Karpas-422 (cell line): ENCODE data around the gene ENAH. TPM values are rescaled to one million over a fixed set of nuclear protein-coding genes. Genes with fewer than 3 reads are reported as not detected.
A peak's percentile ranks its signal among the peaks of the same experiment; 100 is the strongest.

Experiments
- DNase-seq: peaks from one replicate; pipeline ENCODE4 v3.0.0-alpha.2; 2015
- H2AFZ ChIP-seq: fragments of 200-600 bp; sonication (generic); 2 replicates; pipeline ENCODE4 v1.6.1; 2014; ENCODE audit warnings: antibody characterized with exemption, low read length, mixed read lengths
- H3K27ac ChIP-seq: fragments of 200-600 bp; sonication (generic); 2 replicates; pipeline ENCODE4 v1.5.1; 2014; ENCODE audit warnings: mild to moderate bottlenecking, low read length, moderate library complexity
- H3K27me3 ChIP-seq: fragments of 200-600 bp; sonication (generic); 2 replicates; pipeline ENCODE4 v1.6.1; 2014; ENCODE audit warnings: low read length, mixed read lengths
- H3K36me3 ChIP-seq: fragments of 200-600 bp; sonication (generic); 2 replicates; pipeline ENCODE4 v1.6.1; 2014; ENCODE audit warnings: low read length, mixed read lengths; ENCODE audit not compliant: insufficient read depth
- H3K4me1 ChIP-seq: fragments of 200-600 bp; sonication (generic); 2 replicates; pipeline ENCODE4 v1.6.1; 2014; ENCODE audit warnings: mild to moderate bottlenecking, low read length, mixed read lengths
- H3K4me2 ChIP-seq: fragments of 200-600 bp; sonication (generic); 2 replicates; pipeline ENCODE4 v1.6.1; 2014; ENCODE audit warnings: low read length, low read depth, mild to moderate bottlenecking; ENCODE audit not compliant: poor library complexity, severe bottlenecking
- H3K4me3 ChIP-seq: fragments of 200-600 bp; sonication (generic); 2 replicates; pipeline ENCODE4 v1.5.1; 2014; ENCODE audit warnings: mild to moderate bottlenecking, antibody characterized with exemption, low read length, mixed read lengths
- H3K79me2 ChIP-seq: fragments of 200-600 bp; sonication (generic); 2 replicates; pipeline ENCODE4 v1.6.1; 2014; ENCODE audit warnings: mild to moderate bottlenecking, low read length, mixed read lengths
- H3K9ac ChIP-seq: fragments of 200-600 bp; sonication (generic); 2 replicates; pipeline ENCODE4 v1.6.0; 2014; ENCODE audit warnings: low read length
- H3K9me2 ChIP-seq: fragments of 200-600 bp; sonication (generic), shearing (Covaris generic); replicated peaks from 2 replicates; pipeline ENCODE4 v1.6.0; 2014; ENCODE audit warnings: mild to moderate bottlenecking, low read length, moderate library complexity; ENCODE audit not compliant: insufficient read depth
- H3K9me3 ChIP-seq: fragments of 300-700, 200-600 bp; sonication (generic); 2 replicates; pipeline ENCODE4 v1.6.1; 2014; ENCODE audit warnings: low read length, mixed read lengths
- H4K20me1 ChIP-seq: fragments of 200-600 bp; sonication (generic); 2 replicates; pipeline ENCODE4 v1.6.1; 2014; ENCODE audit warnings: mild to moderate bottlenecking, antibody characterized with exemption, low read length, low read depth; ENCODE audit not compliant: insufficient read depth
- total RNA-seq: library from RNA; depleted of rRNA; stranded (reverse); fragments of >200 nt; shearing (Covaris generic); gene quantifications from 2 replicates; pipeline ENCODE4 v1.2.3, GENCODE V29; 2014; ENCODE audit warnings: low replicate concordance

ENAH gene
- total RNA-seq, 1 experiment from 2014 or later = not detected

DNA sequence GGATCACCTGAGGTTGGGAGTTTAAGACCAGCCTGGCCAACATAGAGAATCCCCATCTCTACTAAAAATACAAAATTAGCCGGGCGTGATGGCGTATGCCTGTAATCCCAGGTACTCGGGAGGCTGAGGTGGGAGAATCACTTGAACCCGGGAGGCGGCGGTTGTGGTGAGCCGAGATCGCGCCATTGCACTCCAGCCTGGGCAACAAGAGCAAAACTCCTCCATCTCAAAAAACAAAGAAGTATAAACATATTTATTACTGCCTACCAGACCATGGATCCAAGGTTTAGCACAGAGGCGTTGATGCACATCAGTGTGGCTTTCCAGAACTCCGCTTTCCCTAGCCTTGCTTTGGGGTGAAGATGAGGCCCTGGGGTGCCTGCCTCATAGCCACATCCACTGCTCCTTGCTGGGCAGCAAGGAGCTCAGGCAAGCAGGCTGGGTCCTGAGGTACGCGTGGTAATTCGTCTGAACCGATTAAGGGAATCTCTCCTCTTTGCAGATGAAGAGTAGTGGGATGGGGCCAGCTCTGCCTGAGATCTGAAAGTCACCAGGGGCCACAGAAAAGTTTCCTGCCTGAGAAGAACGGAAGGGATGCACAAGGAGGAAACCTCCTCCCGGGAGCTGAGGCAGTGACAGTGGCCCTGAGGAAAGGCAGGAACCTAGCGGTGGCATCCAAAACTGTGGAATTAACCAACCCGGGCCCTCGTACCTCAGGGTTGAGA, 172.8 kb downstream of the ENAH start:
- H4K20me1 ChIP-seq = no peaks in the 10 kb centered on the region
- H3K4me3 ChIP-seq = no peak overlapping the region
- no peaks in the 10 kb centered on the region for H3K9me2 ChIP-seq
- no peak for DNase-seq
- H3K27ac ChIP-seq = no peak overlapping the region
- no peak overlapping the region for H3K9ac ChIP-seq
- no peaks in the 10 kb centered on the region for H3K9me3 ChIP-seq
- H3K79me2 ChIP-seq = no peaks in the 10 kb centered on the region
- H2AFZ ChIP-seq = no peak overlapping the region
- H3K4me1 ChIP-seq = peaks cover 39% of the 10 kb centered on the region
- H3K36me3 ChIP-seq = no peaks in the 10 kb centered on the region
- peak overlapping the region; percentile 43 for H3K4me2 ChIP-seq
- no peaks in the 10 kb centered on the region for H3K27me3 ChIP-seq

- no peaks in the 10 kb centered on the region for H3K36me3 ChIP-seq
- H3K9me2 ChIP-seq = no peaks in the 10 kb centered on the region
- no peaks in the 10 kb centered on the region for H3K27me3 ChIP-seq
- no peak overlapping the region for H3K27ac ChIP-seq
- no peaks in the 10 kb centered on the region for H4K20me1 ChIP-seq
- H3K9ac ChIP-seq = no peak overlapping the region
- peaks cover 40% of the 10 kb centered on the region for H3K4me1 ChIP-seq
- no peak overlapping the region for H2AFZ ChIP-seq
- DNase-seq = no peak
- H3K4me3 ChIP-seq = no peak overlapping the region
- peak overlapping the region; percentile 39 for H3K4me2 ChIP-seq
- H3K9me3 ChIP-seq = no peaks in the 10 kb centered on the region
- H3K79me2 ChIP-seq = no peaks in the 10 kb centered on the region
Observed at GRCh38 chr1:225479341-225479740, 173.6 kb downstream of the ENAH start.

DNA sequence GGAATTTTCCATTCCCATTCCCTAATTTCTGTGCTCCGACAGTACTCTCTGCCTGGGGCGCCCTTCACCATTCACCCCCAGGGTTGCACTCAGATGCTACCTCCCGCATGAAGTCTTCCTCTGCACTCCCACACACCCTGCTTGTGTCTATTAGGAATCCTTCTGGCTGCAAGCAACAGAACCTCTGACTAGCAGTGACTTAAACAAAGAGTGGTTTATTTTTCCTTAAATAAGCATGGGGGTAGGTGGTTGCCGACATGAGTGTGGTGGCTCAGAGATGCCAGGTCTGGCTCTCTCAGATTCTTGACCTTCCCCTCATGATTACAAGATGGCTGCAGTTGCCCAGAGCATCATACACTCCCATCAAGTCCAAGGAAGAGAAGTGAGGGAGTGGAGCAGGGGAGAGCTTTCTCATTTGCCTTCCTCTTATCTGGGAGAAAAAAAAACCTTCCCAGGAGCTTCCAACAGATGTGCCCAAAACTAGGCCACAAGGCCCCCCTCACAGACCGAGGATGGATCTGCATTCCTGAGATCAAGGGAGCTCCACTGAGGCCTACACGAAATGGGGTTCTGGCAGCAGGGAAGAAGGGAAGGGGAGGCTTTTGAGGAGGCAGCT, 175.5 kb downstream of the ENAH start:
- Histone ChIP-seq H3K4me3 (no peak overlapping the region), H3K4me2 (no peak overlapping the region), H3K27me3 (no peaks in the 10 kb centered on the region), H3K9ac (no peak overlapping the region), H3K9me2 (no peaks in the 10 kb centered on the region), H4K20me1 (no peaks in the 10 kb centered on the region), H3K4me1 (peaks cover 40% of the 10 kb centered on the region), H3K27ac (no peak overlapping the region), H2AFZ (no peak overlapping the region), H3K9me3 (no peaks in the 10 kb centered on the region), H3K36me3 (no peaks in the 10 kb centered on the region), H3K79me2 (no peaks in the 10 kb centered on the region)
- no peak for DNase-seq

DNA sequence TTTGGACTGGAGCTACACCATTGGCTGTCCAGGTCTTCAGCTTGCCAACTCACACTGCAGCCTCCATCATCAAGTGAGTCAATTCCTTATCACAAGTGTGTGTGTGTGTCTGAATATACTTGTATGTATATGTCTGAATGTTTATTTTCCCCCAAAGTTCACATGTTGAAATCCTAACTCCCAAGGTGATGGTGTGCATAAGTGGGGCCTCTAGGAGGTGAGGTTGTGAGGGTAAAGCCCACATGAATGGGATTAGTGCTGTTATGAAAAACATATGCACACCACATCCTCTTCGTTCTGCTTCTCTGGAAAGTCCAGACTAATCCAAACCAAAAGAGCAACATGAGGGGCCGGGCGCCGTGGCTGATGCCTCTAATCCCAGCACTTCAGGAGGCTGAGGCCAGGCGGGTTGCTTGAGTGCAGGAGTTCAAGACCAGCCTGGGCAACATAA, 176.4 kb downstream of the ENAH start:
- H2AFZ ChIP-seq = no peak overlapping the region
- H3K27ac ChIP-seq = no peak overlapping the region
- H4K20me1 ChIP-seq = no peaks in the 10 kb centered on the region
- H3K36me3 ChIP-seq = no peaks in the 10 kb centered on the region
- H3K9ac ChIP-seq = no peak overlapping the region
- no peak overlapping the region for H3K4me3 ChIP-seq
- DNase-seq = no peak
- H3K79me2 ChIP-seq = no peaks in the 10 kb centered on the region
- no peak overlapping the region for H3K4me2 ChIP-seq
- H3K9me3 ChIP-seq = no peaks in the 10 kb centered on the region
- H3K9me2 ChIP-seq = no peaks in the 10 kb centered on the region
- H3K4me1 ChIP-seq = peaks cover 33% of the 10 kb centered on the region
- no peaks in the 10 kb centered on the region for H3K27me3 ChIP-seq

GRCh38 chr1:225476100-225476511, 176.8 kb downstream of the ENAH start:
- Histone ChIP-seq H3K27ac (no peak overlapping the region), H3K79me2 (no peaks in the 10 kb centered on the region), H3K36me3 (no peaks in the 10 kb centered on the region), H3K9me3 (no peaks in the 10 kb centered on the region), H3K4me3 (no peak overlapping the region), H3K9ac (no peak overlapping the region), H3K27me3 (no peaks in the 10 kb centered on the region), H3K4me1 (peaks cover 29% of the 10 kb centered on the region), H3K4me2 (no peak overlapping the region), H2AFZ (no peak overlapping the region), H4K20me1 (no peaks in the 10 kb centered on the region), H3K9me2 (no peaks in the 10 kb centered on the region)
- no peak for DNase-seq

DNA sequence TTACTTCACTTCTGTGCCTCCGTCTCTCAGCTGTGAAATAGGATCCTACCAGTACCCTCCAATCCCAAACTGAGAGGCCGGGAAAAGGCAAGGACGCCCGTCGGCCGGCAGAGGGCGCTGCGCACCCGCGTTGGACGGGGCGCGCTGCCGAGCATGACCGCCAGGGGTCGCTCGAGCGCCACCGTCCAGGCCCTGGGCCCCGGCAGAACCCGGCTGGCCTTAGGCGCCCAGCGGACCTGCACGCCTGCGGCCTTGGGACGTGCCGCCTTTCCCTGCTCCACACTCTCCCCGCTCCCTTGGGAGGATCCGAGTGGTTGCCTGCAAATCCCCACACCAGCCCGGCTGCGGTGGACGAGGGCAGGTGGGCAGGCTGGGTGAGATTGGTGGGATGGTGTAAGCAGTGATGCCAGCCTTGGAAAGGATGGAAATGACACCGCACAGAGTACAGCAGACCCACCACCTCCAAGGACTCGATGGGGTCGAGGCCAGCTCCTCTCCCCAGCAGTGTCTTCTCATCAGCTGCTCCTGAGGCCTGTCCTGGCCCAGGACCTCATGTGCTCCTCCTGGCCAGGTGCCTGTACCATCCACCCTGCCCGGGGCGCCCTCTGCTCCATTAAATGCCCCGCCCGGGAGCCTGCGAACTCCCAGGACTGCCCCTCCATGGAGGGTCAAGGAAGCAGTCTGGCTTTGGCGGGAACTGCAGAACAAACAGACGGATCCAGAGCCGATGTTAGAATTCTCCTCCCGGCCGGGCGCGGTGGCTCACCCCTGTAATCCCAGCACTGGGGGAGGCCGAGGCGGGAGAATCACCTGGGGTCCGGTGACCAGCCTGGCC, 177.7 kb downstream of the ENAH start:
- H3K9me2 ChIP-seq = no peaks in the 10 kb centered on the region
- H3K4me2 ChIP-seq = no peak overlapping the region
- no peaks in the 10 kb centered on the region for H4K20me1 ChIP-seq
- no peak overlapping the region for H3K27ac ChIP-seq
- peak overlapping the region; percentile 48; the same call in 1 of the 2 replicates for H2AFZ ChIP-seq
- H3K27me3 ChIP-seq = no peaks in the 10 kb centered on the region
- H3K4me1 ChIP-seq = peaks cover 20% of the 10 kb centered on the region
- H3K9ac ChIP-seq = peak overlapping the region; percentile 24; the same call in 1 of the 2 replicates
- no peaks in the 10 kb centered on the region for H3K36me3 ChIP-seq
- H3K9me3 ChIP-seq = no peaks in the 10 kb centered on the region
- H3K79me2 ChIP-seq = no peaks in the 10 kb centered on the region
- peak; percentile 76 for DNase-seq
- no peak overlapping the region for H3K4me3 ChIP-seq

DNA sequence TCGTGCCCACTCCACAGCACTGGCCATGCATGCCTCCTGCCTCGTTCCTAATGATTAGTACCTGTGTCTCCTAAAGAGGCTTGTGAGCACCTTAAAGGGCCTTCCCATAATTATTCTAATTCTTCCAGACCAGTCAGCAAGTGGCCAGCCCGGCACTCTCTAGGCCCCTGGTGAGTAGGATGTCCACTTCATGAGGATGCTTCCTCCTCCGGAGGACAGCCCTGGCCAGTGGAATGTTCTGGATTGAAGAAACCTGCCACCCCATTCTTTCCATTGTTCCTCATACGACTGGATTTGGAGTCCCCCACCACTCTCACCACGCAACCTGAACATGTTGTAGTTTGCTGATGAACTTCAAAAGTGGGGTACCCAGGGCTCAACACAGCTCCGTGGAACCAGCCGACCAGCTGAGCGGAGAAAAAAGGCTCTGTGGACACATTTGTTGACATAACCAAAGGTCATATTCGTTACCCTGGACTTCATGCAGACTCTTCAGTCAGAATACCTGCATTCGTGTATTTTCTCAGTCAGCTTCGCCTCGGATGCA, 178.4 kb downstream of the ENAH start:
- Histone ChIP-seq H3K9ac (no peak overlapping the region), H4K20me1 (no peaks in the 10 kb centered on the region), H3K4me1 (peaks cover 14% of the 10 kb centered on the region), H3K4me3 (no peak overlapping the region), H3K79me2 (no peaks in the 10 kb centered on the region), H3K9me2 (no peaks in the 10 kb centered on the region), H3K4me2 (no peak overlapping the region), H3K36me3 (no peaks in the 10 kb centered on the region), H3K27me3 (no peaks in the 10 kb centered on the region), H3K9me3 (no peaks in the 10 kb centered on the region), H2AFZ (no peak overlapping the region), H3K27ac (no peak overlapping the region)
- DNase-seq = no peak
